HUES64 (cell line): Measurements from ENCODE around the gene PRSS36.
"Not testable (repeated sequence)": the region's sequence is repeated elsewhere in the genome, so short reads cannot be mapped to it uniquely, and the experiment has no call there.

Source experiments
- H3K27ac ChIP-seq: 2 replicates; pipeline ENCODE4 v1.7.0; 2013; ENCODE audit warnings: low read depth, low read length, inconsistent platforms
- H3K27me3 ChIP-seq: 2 replicates; pipeline ENCODE4 v1.6.1; 2013; ENCODE audit warnings: mild to moderate bottlenecking, low read length; ENCODE audit not compliant: insufficient read depth
- H3K36me3 ChIP-seq: 2 replicates; pipeline ENCODE4 v1.6.1; 2013; ENCODE audit warnings: mild to moderate bottlenecking, low read length; ENCODE audit not compliant: insufficient read depth
- H3K4me1 ChIP-seq: 2 replicates; pipeline ENCODE4 v1.6.1; 2013; ENCODE audit warnings: mild to moderate bottlenecking, low read length, moderate library complexity; ENCODE audit not compliant: insufficient read depth
- H3K4me3 ChIP-seq: 2 replicates; pipeline ENCODE4 v1.5.1; 2013; ENCODE audit warnings: mild to moderate bottlenecking, low read length, moderate library complexity
- H3K9ac ChIP-seq: 2 replicates; pipeline ENCODE4 v1.6.1; 2013; ENCODE audit warnings: mild to moderate bottlenecking, low read depth, low read length
- H3K9me3 ChIP-seq: 2 replicates; pipeline ENCODE4 v1.6.1; 2013; ENCODE audit warnings: low read depth, low read length; ENCODE audit not compliant: insufficient read depth
- WGBS: fragments of 150-250, 120-280 bp; methylation state at CpG from one replicate; pipeline ENCODE4 v1.1.7; 2013; ENCODE audit warnings: missing lambda C conversion rate; 5-methylcytosine and 5-hydroxymethylcytosine counted together

Gene PRSS36

DNA sequence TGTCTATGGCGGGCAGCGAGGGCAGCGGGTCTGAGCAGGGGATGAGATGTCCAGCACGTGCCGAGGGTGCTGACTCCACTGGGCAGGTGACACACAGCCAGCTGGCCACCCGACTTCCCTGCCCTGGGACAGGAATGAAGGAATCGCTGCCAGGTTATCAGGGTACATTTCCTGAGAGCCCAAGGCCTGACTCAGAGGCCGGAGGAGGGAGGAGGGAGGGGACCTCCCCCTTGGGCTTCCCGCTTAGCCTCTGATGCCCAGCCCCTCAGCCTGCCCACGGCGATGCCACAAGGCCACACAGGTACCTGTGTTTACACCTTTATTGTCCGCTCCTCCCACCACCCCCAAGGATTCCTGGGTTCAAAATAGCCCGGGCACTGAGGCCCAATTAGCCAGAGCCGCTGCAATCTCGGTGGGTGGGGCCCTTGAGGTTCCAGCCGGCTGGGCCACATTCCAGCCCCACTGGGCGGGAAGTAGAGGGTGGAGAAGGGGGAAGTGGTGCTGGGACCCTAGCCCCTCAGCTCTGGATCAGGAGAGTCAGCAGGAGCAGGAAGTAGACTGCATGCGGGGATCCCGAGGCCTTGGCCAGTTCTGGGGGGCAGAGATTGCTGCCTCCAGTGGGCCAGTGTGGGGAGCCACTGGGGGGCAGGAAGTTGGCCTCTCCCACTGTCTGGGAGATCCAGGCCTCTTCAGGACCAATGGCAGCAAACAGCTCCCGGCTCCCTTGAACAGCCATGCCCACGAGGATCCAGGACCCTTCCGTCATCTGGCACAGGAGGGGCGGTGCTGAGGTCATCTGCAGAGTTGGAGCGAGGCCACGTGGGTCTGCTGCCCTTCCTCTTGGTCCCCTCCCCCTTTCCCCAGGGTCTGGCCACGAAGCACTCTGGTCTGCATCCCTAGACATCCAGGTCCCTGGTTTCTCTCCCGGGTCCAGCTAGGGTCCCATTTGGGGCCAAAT, 11.0 kb downstream of the PRSS36 start:
- H3K27ac ChIP-seq = peak overlapping the region; percentile 51
- WGBS = 58% methylated on average over 27 of the region's 27 CpGs
- H3K4me1 ChIP-seq = peaks cover 33% of the 10 kb centered on the region
- no peaks in the 10 kb centered on the region for H3K36me3 ChIP-seq
- no peaks in the 10 kb centered on the region for H3K9me3 ChIP-seq
- peaks cover 14% of the 10 kb centered on the region for H3K27me3 ChIP-seq
- no peak overlapping the region for H3K4me3 ChIP-seq
- H3K9ac ChIP-seq = peak overlapping the region; percentile 32; the same call in 1 of the 2 replicates

DNA sequence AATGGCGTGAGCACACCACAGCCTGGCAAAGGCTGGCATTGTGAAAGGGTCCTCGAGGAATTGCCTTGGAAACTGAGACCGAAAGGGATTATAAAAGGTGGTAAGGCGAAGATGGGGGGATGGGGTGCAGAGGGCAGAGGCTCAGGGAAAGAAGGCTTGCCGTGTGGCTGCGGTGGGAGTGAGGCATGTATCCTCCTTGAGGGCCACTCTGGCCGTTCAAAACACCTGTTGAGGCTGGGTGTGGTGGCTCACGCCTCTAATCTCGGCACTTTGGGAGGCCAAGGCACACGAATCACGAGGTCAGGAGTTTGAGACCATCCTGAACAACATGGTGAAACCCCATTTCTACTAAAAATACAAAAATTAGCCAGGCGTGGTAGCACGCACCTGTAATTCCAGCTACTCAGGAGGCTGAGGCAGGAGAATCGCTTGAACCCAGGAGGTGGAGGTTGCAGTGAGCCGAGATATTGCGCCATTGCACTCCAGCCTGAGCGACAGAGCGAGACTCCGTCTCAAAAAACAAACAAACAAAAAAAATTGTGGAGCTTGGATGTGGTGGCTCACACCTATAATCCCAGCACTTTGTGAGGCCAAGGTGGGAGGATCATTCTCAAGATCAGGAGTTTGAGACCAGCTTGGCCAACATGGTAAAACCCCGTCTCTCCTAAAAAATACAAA, 12.9 kb downstream of the PRSS36 start:
- not testable (repeated sequence) for H3K9me3 ChIP-seq, H3K36me3 ChIP-seq, H3K9ac ChIP-seq, H3K27me3 ChIP-seq, H3K4me3 ChIP-seq, H3K27ac ChIP-seq
- peaks cover 40% of the 10 kb centered on the region for H3K4me1 ChIP-seq
- 94% methylated on average over 20 of the region's 20 CpGs for whole genome bisulfite sequencing

DNA sequence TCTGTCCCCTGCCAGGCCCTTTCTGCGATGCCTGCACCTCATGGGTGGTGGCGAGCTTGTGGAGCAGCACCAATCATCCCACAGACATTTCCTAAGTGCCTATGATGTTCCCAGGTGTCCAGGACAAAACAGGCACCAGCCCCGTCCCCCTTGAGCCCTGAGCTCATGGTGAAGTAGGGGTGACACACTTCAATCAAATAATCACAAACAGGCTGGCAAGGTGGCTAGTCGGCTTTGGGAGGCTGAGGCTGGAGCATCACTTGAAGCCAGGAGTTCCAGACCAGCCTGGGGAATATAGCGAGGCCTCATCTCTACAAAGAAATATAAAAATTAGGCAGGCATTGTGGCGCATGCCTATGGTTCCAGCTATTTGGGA, 13.6 kb downstream of the PRSS36 start:
- peaks cover 37% of the 10 kb centered on the region for H3K4me1 ChIP-seq
- 92% methylated on average over 6 of the region's 6 CpGs for WGBS
- no peak overlapping the region for H3K9ac ChIP-seq
- no peak overlapping the region for H3K4me3 ChIP-seq
- H3K27me3 ChIP-seq = no peaks in the 10 kb centered on the region
- no peaks in the 10 kb centered on the region for H3K9me3 ChIP-seq
- H3K27ac ChIP-seq = no peak overlapping the region
- H3K36me3 ChIP-seq = peaks cover 16% of the 10 kb centered on the region

DNA sequence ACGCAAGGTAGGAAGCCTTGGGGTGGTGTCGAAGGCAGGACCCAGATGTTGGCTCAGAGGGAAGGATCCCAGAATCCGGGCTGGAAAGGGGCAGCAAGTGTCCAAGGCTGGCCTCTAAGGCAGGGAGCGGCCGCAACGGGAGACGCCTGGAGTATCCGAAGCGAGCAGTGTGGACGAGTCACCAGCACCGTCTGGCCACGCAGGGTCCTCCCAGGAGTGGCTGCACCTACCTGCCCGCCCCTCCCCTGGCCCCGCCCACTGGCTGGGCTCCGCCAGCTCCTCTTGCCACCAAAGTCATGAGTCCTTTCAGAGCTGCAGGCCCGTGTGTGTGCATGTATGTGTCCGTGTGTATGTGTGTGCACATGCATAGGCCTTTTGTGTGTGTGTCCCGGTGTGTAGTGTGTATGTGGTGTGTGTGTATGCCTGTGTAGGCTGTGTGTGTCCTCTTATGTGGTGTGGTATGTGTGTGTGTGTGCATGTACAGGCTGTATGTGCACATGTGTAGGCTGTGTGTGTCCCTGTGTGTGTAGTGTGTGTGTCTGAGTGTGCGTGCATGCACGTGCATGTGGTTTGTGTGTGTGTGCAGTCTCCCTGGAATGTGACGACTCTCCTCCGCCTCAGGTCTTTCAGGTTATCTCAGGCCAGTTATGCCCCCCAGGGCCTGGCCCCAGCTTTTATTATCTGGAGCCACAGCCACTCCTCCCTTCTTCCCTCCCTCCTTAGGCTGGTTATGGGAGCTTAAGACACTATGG, 14.2 kb downstream of the PRSS36 start, which contains the start of gene PRSS8:
Gene PRSS8 (minus strand): TSS at position 193 of the 752 bp plus-strand sequence. CDS start 229 bp downstream, outside the sequence.
- H3K27me3 ChIP-seq = no peaks in the 10 kb centered on the region
- peak within 1 kb of the TSS; percentile 96 for H3K27ac ChIP-seq
- peaks cover 38% of the 10 kb centered on the region for H3K4me1 ChIP-seq
- peaks cover 21% of the 10 kb centered on the region for H3K36me3 ChIP-seq
- H3K9me3 ChIP-seq = no peaks in the 10 kb centered on the region
- 29% methylated on average over 22 of the region's 22 CpGs for WGBS
- H3K4me3 ChIP-seq = peak within 1 kb of the TSS; percentile 75
- H3K9ac ChIP-seq = peak within 1 kb of the TSS; percentile 80

DNA sequence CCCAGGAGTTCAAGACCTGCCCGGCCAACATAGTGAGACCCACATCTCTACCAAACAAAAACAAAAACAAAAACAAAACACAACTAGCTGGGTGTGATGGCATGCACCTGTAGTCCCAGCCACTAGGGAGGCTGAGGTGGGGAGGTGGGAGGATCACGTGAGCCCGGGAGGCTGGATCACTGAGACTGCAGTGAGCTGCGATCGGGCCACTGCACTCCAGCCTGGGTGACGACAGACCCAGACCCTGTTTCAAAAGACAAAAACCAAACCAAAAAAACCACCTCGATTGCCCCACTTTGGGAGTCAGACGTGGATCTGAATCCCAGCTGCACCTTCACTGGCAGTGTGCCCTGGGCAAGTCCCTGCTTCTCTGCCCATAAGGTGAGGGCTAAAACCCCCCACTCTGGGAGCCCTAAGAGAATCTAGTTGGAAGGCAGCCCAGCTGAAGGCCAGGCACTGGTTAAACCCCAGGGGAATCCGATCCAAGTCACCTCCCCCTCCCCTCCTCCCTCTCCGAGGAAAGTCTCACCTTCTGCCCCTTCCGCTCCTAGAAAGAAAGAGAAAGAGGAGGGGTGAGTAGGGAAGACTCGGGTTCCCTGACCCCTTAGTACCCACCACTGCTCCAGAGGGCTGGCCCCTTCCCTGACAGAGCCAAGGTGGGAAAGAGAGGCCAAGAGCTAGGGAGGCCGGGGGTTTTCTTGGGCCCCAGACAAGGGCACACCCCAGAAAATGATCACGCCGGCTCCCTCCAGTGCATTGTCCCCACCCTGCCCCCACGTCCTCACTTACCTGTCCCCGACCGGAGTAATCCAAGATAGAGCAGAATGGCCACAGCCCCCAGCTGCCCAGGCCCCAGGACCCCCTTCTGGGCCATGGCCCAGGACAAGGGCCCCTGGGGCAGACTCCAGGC, 15.0 kb downstream of the PRSS36 start:
- peak overlapping the region; percentile 75 for H3K4me3 ChIP-seq
- H3K9me3 ChIP-seq = no peaks in the 10 kb centered on the region
- H3K27me3 ChIP-seq = no peaks in the 10 kb centered on the region
- H3K27ac ChIP-seq = peak overlapping the region; percentile 96
- H3K9ac ChIP-seq = peak overlapping the region; percentile 80
- 7% methylated on average over 15 of the region's 18 CpGs for WGBS
- peaks cover 38% of the 10 kb centered on the region for H3K4me1 ChIP-seq
- H3K36me3 ChIP-seq = peaks cover 28% of the 10 kb centered on the region

DNA sequence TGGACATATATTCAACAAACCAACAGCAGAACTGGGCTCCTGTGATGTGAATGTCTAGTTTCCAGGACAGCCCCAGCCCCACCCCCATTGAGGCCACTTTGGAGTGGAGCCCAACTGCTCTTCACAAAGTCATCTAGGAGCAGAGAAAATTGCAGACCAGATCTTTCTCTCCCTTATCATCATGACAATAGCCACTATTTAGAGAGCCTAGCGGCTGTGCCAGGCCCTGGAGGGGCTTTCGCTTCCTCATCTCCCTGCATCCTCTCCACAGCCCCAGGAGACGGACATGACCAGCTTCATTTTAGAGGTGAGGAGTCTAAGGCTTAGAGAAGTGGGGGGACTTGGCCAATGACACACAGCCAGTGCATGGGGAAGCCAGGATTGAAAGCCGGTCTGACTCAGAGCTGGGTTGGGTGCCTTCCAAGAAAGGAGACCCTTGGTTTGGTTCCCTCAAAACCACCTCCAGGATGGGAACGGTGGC, 15.7 kb downstream of the PRSS36 start:
- no peaks in the 10 kb centered on the region for H3K27me3 ChIP-seq
- H3K9me3 ChIP-seq = no peaks in the 10 kb centered on the region
- peak overlapping the region; percentile 80 for H3K9ac ChIP-seq
- H3K36me3 ChIP-seq = peaks cover 31% of the 10 kb centered on the region
- whole genome bisulfite sequencing = 21% methylated on average over 5 of the region's 5 CpGs
- H3K4me1 ChIP-seq = peaks cover 34% of the 10 kb centered on the region
- H3K4me3 ChIP-seq = peak overlapping the region; percentile 75
- peak overlapping the region; percentile 96; the same call in 1 of the 2 replicates for H3K27ac ChIP-seq

DNA sequence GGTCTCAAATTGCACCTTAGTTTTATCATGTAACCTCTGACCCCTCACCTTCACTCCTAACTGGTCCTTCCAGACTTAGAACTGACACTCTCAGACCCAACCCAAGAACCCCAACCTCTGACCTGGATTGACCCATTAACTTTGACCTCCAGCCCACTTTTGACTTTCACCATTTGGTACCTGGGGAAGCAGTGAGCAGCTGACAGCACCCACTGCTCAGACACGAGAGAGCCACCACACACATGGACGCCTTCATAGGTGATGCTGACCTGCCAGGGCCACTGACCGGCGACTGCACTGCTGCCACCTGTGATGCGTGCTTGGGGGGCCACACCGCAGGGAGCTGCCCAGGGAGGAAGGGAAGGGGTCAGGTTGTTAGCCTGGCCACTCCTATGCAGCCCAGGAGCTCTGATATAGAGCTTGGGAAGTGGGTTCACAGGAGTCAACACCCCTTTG, 16.8 kb downstream of the PRSS36 start:
- no peak overlapping the region for H3K4me3 ChIP-seq
- 93% methylated on average over 6 of the region's 6 CpGs for WGBS
- peaks cover 38% of the 10 kb centered on the region for H3K36me3 ChIP-seq
- no peaks in the 10 kb centered on the region for H3K27me3 ChIP-seq
- peaks cover 25% of the 10 kb centered on the region for H3K4me1 ChIP-seq
- H3K9ac ChIP-seq = 0 out of 2 replicates have a peak overlapping the region, but pooled peaks have one; percentile 80
- H3K9me3 ChIP-seq = no peaks in the 10 kb centered on the region
- no peak overlapping the region for H3K27ac ChIP-seq

DNA sequence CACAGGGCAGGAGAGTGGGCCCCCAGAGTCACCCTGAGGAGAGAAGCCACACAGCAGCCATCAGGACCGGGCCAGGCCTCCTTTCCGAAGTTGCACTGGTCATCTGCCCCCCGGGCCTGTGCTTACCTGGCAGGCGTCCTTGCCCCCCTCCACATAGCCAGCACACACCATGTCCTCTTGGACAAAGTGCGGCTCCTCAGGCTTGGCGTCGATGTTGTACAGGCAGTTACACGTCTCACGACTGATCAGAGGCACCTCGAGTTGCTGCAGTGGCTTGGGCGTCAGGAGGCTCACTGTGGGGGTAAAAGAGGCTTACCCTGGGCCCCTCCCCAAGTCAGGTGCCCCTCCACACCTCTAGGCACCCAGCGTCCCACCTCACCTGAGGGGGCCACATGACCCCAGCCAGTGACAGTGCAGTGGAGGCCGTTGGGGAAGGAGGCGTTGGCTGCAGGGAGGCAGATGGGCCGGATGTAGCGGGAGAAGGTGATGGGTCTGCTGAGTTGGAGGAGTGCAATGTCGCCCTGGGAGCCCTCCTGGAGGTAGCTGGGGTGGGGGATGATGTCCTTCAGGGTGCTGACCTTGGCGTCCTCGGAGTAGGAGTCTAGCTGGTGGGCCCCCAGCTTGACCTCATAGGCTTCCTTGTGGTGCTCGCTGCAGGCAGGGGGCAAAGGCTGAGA, 17.4 kb downstream of the PRSS36 start:
- peaks cover 25% of the 10 kb centered on the region for H3K4me1 ChIP-seq
- peaks cover 43% of the 10 kb centered on the region for H3K36me3 ChIP-seq
- H3K27ac ChIP-seq = no peak overlapping the region
- H3K9me3 ChIP-seq = no peaks in the 10 kb centered on the region
- WGBS = 95% methylated on average over 20 of the region's 20 CpGs
- no peak overlapping the region for H3K9ac ChIP-seq
- H3K4me3 ChIP-seq = no peak overlapping the region
- H3K27me3 ChIP-seq = no peaks in the 10 kb centered on the region

DNA sequence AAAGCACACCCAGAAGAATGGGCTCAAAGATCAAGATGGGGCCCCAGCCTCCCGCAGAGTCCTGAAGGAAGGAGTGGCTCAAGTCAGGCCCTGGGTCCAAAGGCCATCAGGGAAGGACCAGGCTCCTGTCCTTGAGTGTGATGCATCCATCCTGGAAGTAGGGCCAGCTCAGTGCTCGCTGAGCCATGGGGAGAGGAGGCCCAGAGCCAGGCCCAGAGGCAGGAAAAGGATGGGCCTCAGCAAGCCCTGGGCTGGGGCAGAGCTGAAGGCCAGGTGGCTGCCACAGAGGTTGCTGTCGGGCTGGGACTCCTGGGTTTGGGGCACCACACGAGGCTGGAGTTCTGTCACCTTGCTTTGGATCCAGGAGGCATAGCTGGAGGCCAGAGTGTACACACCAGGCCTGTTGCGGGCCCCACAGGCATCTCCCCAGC, 18.0 kb downstream of the PRSS36 start:
- peaks cover 25% of the 10 kb centered on the region for H3K4me1 ChIP-seq
- H3K9me3 ChIP-seq = no peaks in the 10 kb centered on the region
- H3K36me3 ChIP-seq = peaks cover 47% of the 10 kb centered on the region
- H3K9ac ChIP-seq = no peak overlapping the region
- H3K4me3 ChIP-seq = no peak overlapping the region
- 93% methylated on average over 5 of the region's 5 CpGs for WGBS
- 0 out of 2 replicates have a peak overlapping the region, but pooled peaks have one; percentile 65 for H3K27ac ChIP-seq
- H3K27me3 ChIP-seq = no peaks in the 10 kb centered on the region
